H9 (cell line): ENCODE results near the gene ATP8B4. TPM values are rescaled to one million over a fixed set of nuclear protein-coding genes. Genes with fewer than 3 reads are reported as not detected.

Source experiments
- DNase-seq: peaks from one replicate; pipeline ENCODE4 v3.0.0-alpha.2; 2017
- H2AFZ ChIP-seq: one replicate; pipeline ENCODE4 v1.6.1; 2013; ENCODE audit warnings: mild to moderate bottlenecking, low read length, control low read depth, moderate library complexity
- H2AK5ac ChIP-seq: 2 replicates; pipeline ENCODE4 v1.6.1; 2013; ENCODE audit warnings: low read length, control low read depth, mixed read lengths; ENCODE audit not compliant: insufficient read length
- H2BK120ac ChIP-seq: one replicate; pipeline ENCODE4 v1.6.1; 2013; ENCODE audit warnings: low read depth, mild to moderate bottlenecking, low read length, control low read depth, inconsistent platforms; ENCODE audit not compliant: poor library complexity, severe bottlenecking
- H2BK12ac ChIP-seq: 2 replicates; pipeline ENCODE4 v1.6.1; 2013; ENCODE audit warnings: low read length, control low read depth, mixed read lengths, low read depth; ENCODE audit not compliant: insufficient read length
- H2BK15ac ChIP-seq: 2 replicates; pipeline ENCODE4 v1.6.1; 2013; ENCODE audit warnings: low read depth, low read length, control low read depth
- H2BK20ac ChIP-seq: one replicate; pipeline ENCODE4 v1.6.1; 2013; ENCODE audit warnings: low read depth, mild to moderate bottlenecking, low read length, control low read depth, inconsistent platforms; ENCODE audit not compliant: poor library complexity, severe bottlenecking
- H2BK5ac ChIP-seq: 2 replicates; pipeline ENCODE4 v1.6.1; 2013; ENCODE audit warnings: low read length, control low read depth, mixed read lengths; ENCODE audit not compliant: insufficient read length
- H3K14ac ChIP-seq: 2 replicates; pipeline ENCODE4 v1.6.1; 2013; ENCODE audit warnings: low read length, control low read depth; ENCODE audit not compliant: insufficient read depth
- H3K18ac ChIP-seq: 2 replicates; pipeline ENCODE4 v1.6.1; 2013; ENCODE audit warnings: low read depth, mild to moderate bottlenecking, mixed read lengths, low read length, control low read depth; ENCODE audit not compliant: insufficient read length
- H3K23ac ChIP-seq: 2 replicates; pipeline ENCODE4 v1.6.1; 2013; ENCODE audit warnings: low read length, control low read depth, mixed read lengths, low read depth; ENCODE audit not compliant: insufficient read length
- H3K23me2 ChIP-seq: 2 replicates; pipeline ENCODE4 v1.6.1; 2013; ENCODE audit warnings: low read depth, mild to moderate bottlenecking, mixed read lengths, low read length, control low read depth; ENCODE audit not compliant: insufficient read length, poor library complexity, severe bottlenecking
- H3K27ac ChIP-seq: 2 replicates; pipeline ENCODE4 v1.5.1; 2013; ENCODE audit warnings: low read length, control low read depth, mixed read lengths, low read depth; ENCODE audit not compliant: insufficient read length
- H3K27me3 ChIP-seq: 2 replicates; pipeline ENCODE4 v1.6.1; 2013; ENCODE audit warnings: low read length, control low read depth, inconsistent platforms; ENCODE audit not compliant: insufficient read depth
- H3K4ac ChIP-seq: 2 replicates; pipeline ENCODE4 v1.6.1; 2013; ENCODE audit warnings: low read depth, mild to moderate bottlenecking, control low read depth, inconsistent platforms, low read length, moderate library complexity
- H3K4me1 ChIP-seq: 2 replicates; pipeline ENCODE4 v1.6.1; 2013; ENCODE audit warnings: low read length, control low read depth, inconsistent platforms; ENCODE audit not compliant: insufficient read depth
- H3K4me2 ChIP-seq: 2 replicates; pipeline ENCODE4 v1.6.1; 2013; ENCODE audit warnings: low read length, control low read depth, mixed read lengths; ENCODE audit not compliant: insufficient read length, insufficient read depth
- H3K56ac ChIP-seq: 2 replicates; pipeline ENCODE4 v1.6.1; 2013; ENCODE audit warnings: low read depth, mild to moderate bottlenecking, mixed read lengths, low read length, control low read depth; ENCODE audit not compliant: insufficient read length
- H3K79me1 ChIP-seq: 2 replicates; pipeline ENCODE4 v1.6.1; 2013; ENCODE audit warnings: low read depth, mild to moderate bottlenecking, moderate library complexity, low read length, control low read depth, inconsistent platforms; ENCODE audit not compliant: insufficient read depth, poor library complexity, severe bottlenecking
- H3K79me2 ChIP-seq: 2 replicates; pipeline ENCODE4 v1.6.1; 2013; ENCODE audit warnings: low read length, control low read depth, inconsistent platforms; ENCODE audit not compliant: insufficient read depth
- H3K9ac ChIP-seq: 2 replicates; pipeline ENCODE4 v1.6.1; 2013; ENCODE audit warnings: low read length, control low read depth, mixed read lengths; ENCODE audit not compliant: insufficient read length; ENCODE audit errors: extremely low read depth
- H3K9me3 ChIP-seq: one replicate; pipeline ENCODE4 v1.6.1; 2013; ENCODE audit warnings: low read depth, low read length, inconsistent platforms; ENCODE audit not compliant: control insufficient read depth
- H3T11ph ChIP-seq: one replicate; pipeline ENCODE4 v1.6.1; 2013; ENCODE audit warnings: mild to moderate bottlenecking, low read length, control low read depth, inconsistent platforms
- H4K20me1 ChIP-seq: one replicate; pipeline ENCODE4 v1.6.1; 2013; ENCODE audit not compliant: control insufficient read depth, insufficient read length, insufficient read depth
- H4K5ac ChIP-seq: 2 replicates; pipeline ENCODE4 v1.6.1; 2013; ENCODE audit warnings: low read depth, mild to moderate bottlenecking, mixed read lengths, low read length, control low read depth; ENCODE audit not compliant: insufficient read length
- H4K8ac ChIP-seq: replicated peaks from 2 replicates; pipeline ENCODE4 v1.6.1; 2013; ENCODE audit warnings: low read length, control low read depth, mixed read lengths, low read depth; ENCODE audit not compliant: insufficient read length
- H4K91ac ChIP-seq: 2 replicates; pipeline ENCODE4 v1.6.1; 2013; ENCODE audit warnings: low read depth, mild to moderate bottlenecking, moderate library complexity, mixed read lengths, low read length, control low read depth; ENCODE audit not compliant: insufficient read length
- H3K27ac Mint-ChIP-seq, 3 experiments: 2 replicates in 2 of 3; 3 replicates in 1 of 3; pipeline ENCODE4 v1.8.0; 2020 to 2021; ENCODE audit warnings: mixed read lengths in 3 of 3, mild to moderate bottlenecking in 1 of 3, moderate library complexity in 1 of 3
- H3K27me3 Mint-ChIP-seq: 2 replicates; pipeline ENCODE4 v1.8.0; 2021; ENCODE audit warnings: low read depth, mild to moderate bottlenecking, moderate library complexity, mixed read lengths
- H3K36me3 Mint-ChIP-seq, 3 experiments: 2 replicates in 2 of 3; 3 replicates in 1 of 3; pipeline ENCODE4 v1.8.0; 2020 to 2021; ENCODE audit warnings: low read depth in 3 of 3, mixed read lengths in 3 of 3; ENCODE audit not compliant: insufficient read depth in 1 of 3
- H3K4me1 Mint-ChIP-seq, 2 experiments: 2 replicates each; pipeline ENCODE4 v1.8.0; 2020; ENCODE audit warnings: mixed read lengths in 2 of 2
- H3K4me3 Mint-ChIP-seq, 2 experiments: 2 replicates in 1 of 2; 3 replicates in 1 of 2; pipeline ENCODE4 v1.8.0; 2020 to 2021; ENCODE audit warnings: mild to moderate bottlenecking in 2 of 2, mixed read lengths in 2 of 2, moderate library complexity in 1 of 2
- H3K9me3 Mint-ChIP-seq, 2 experiments: 2 replicates in 1 of 2; 3 replicates in 1 of 2; pipeline ENCODE4 v1.8.0; 2020; ENCODE audit warnings: mild to moderate bottlenecking in 2 of 2, mixed read lengths in 2 of 2, moderate library complexity in 1 of 2
- CTCF ChIP-seq: fragments of 200-600 bp; sonication (generic); conservative IDR thresholded peaks from 3 replicates; pipeline ENCODE4 v1.8.0; 2021; ENCODE audit warnings: antibody characterized with exemption, mild to moderate bottlenecking
- total RNA-seq: library from RNA; stranded (reverse); gene quantifications from 2 replicates; pipeline ENCODE4 v1.2.1, GENCODE V29; 2021

ATP8B4 gene
- total RNA-seq, 1 experiment from 2014 or later: 0.52 TPM

- no peak overlapping the region for H3K4me3 Mint-ChIP-seq
Observed at GRCh38 chr15:50150851-50151250, 31.8 kb upstream of the ATP8B4 start.

More at GRCh38 chr15:50150851-50151250, 31.8 kb upstream of the ATP8B4 start:
- Mint-ChIP-seq H3K27me3 (no peaks in the 10 kb centered on the region), H3K36me3 (no peaks in the 10 kb centered on the region), H3K4me1 (peaks cover 0 to 2% of the 10 kb centered on the region in 2 experiments; a peak in 2 of 4 replicates), H3K27ac (no peak overlapping the region), H3K9me3 (0 out of 5 replicates have a peak, but pooled peaks cover 0 to 2% of the 10 kb centered on the region in 2 experiments)
- H4K8ac ChIP-seq: no peak overlapping the region
- no peak overlapping the region for H2AK5ac ChIP-seq
- no peak overlapping the region for H3K14ac ChIP-seq
- no peak for DNase-seq
- H3K27ac ChIP-seq: no peak overlapping the region
- H3K23me2 ChIP-seq: no peaks in the 10 kb centered on the region
- no peak for TF ChIP-seq CTCF
- H2BK15ac ChIP-seq: no peak overlapping the region
- H4K20me1 ChIP-seq: no peaks in the 10 kb centered on the region
- H3K56ac ChIP-seq: no peak overlapping the region
- H2BK12ac ChIP-seq: no peak overlapping the region
- H3K18ac ChIP-seq: no peak overlapping the region
- no peak overlapping the region for H4K5ac ChIP-seq
- H2BK20ac ChIP-seq: no peak overlapping the region
- H3K79me2 ChIP-seq: no peaks in the 10 kb centered on the region
- no peaks in the 10 kb centered on the region for H3K27me3 ChIP-seq
- no peaks in the 10 kb centered on the region for H3K9me3 ChIP-seq
- no peaks in the 10 kb centered on the region for H3K79me1 ChIP-seq
- H4K91ac ChIP-seq: no peak overlapping the region
- no peak overlapping the region for H3K23ac ChIP-seq
- H3K4me1 ChIP-seq: no peaks in the 10 kb centered on the region
- no peak overlapping the region for H3K4ac ChIP-seq
- H2BK5ac ChIP-seq: no peak overlapping the region
- H3K4me2 ChIP-seq: no peak overlapping the region
- no peak overlapping the region for H2BK120ac ChIP-seq
- H3K9ac ChIP-seq: no peak overlapping the region
- H2AFZ ChIP-seq: no peak overlapping the region
- no peak overlapping the region for H3T11ph ChIP-seq
